IPS-11a (cell line): ENCODE data around the gene HAND2.

Experiments used
- H3K4me3 ChIP-seq: one replicate; pipeline ENCODE4 v1.5.1; 2013; ENCODE audit warnings: low read depth, low read length, control low read depth

Gene HAND2

DNA sequence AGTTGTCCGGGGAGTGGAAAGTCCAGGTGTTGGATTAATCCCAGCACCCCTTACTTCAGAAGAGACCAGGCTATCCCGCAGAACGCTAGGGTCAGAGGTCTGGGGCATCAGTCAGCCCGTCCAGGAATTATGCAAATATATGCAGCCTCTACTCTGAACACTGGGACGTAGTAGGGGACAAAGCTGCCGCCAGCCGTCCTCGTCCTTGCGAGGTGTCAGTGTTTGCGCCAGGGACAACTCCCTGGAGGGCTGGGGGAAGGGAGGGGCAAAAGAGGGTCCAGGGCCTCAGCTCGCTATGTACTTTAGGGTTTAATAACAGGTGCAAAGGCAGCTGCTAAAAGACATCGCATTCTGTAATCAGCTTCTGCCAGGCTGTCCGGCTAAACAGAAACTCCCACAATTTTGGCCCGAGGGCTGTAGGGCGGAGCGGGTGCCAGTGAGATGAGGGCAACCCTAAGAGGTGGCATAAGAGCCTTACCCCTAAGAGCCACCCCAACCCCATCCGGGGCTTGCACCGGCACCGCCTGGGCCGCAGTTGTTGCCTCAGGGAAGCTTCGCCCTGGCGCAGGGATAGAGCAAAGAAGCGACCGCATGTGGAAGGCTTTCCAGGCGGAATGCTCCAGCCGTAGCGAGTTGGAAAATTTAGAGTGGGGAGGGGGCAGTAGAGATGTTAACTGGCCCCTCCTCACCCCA is 8.4 kb downstream of the HAND2 start:
- H3K4me3 ChIP-seq, result no peak overlapping the region

DNA sequence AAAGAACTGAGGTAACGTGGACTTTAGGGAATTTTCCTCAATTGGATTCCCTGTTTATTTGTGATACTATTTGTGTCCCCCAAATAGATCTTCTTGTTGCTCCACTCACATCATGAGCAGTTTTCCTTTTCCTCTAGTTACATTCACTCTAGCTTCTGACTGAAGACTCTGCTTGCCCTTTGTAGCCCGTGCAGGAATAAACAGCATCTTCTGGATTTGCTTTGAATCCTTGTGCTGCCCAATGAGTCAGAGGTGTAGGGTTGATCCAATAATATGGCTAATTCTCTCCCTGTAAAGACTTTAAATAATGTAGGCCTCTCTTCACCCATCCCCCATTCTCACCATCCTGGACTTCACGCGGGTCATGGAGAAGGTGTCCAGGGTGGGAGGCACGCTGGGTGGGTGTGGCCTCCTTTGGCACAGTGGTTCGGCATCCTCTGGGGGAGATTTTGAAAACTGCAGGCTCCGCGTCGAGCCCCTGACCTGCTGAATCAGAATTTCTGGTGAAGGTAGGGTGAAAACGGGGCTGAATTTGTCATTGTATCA is 9.0 kb downstream of the HAND2 start:
- no peak overlapping the region for H3K4me3 ChIP-seq

DNA sequence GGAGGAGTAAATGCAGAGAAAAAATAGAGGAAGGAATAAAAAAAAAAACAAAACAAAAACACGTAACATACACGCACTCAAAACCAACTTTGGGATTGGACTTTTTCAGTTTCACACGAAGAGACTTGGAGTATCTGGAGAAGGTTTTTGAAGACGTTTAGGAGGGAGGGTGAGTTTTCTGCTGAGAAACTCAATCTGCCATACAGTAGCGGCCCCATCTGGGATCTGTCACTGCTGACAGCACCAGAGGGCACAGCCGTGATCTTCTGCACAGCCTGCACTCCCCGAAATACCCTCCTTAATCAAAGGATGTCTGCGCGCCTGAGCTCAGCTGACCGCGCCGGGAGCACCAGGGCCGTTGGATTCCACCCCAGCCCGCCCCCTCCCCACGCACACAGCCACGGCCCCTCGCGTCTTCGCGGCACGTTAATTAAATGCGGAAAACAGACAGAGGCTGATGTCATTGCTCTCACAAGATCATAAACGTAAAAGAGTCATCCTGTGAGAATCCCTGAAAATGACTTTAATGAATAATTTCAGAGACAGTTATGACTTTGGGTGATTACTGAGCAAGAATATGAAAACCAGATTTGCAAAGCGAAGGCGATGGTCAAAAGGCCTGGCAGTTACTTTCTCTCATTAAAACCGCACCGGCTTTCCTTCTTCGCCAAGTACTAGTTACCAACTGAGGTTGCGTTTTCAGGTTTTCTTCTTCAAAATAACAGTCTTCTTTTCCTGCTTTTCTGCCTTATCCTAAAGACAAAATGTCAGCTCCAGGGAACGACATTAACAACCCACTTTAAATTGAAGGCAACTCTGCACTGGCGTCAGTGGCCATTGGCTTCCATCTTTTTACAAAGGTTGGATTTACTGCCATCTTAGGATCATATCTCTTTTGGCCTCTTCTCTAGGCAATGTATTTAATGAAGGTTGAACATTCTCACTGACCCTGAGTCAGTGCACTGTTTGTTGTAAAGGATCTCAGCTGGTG is 10.6 kb downstream of the HAND2 start:
- H3K4me3 ChIP-seq, result no peak overlapping the region

DNA sequence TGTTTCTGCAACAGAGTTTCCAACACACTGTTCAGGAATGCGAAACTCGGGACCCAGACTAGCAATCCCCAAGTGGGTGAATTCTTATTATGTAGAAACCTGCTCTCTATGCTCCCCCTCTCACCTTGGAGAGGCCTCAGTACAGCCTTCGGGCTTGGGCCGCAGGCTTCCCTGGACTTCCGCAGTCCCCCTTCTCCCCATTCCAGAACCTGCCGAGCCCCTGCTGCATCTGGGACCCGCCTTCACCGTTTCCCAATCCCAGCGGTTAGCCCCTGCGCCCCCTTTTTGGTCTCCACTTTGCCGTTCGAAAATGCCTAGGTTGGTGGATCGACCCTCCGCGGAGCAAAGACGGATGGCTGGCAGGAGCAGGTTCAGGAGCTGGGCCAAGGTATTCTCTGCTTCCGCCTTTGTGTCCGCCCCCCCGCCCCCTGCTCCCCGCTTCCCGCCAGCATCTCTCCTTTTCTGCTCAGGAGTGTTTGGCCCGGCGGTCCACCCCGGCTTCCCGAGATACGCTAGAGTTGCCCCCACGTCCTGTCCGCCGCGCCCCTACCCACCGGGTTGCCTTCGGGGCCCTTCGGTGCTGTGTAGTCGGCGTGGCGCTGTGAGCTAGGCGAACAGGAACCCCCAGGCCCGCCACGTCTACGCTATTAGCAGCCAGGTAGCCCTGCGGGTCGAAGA is 11.5 kb downstream of the HAND2 start:
- no peak overlapping the region for H3K4me3 ChIP-seq

DNA sequence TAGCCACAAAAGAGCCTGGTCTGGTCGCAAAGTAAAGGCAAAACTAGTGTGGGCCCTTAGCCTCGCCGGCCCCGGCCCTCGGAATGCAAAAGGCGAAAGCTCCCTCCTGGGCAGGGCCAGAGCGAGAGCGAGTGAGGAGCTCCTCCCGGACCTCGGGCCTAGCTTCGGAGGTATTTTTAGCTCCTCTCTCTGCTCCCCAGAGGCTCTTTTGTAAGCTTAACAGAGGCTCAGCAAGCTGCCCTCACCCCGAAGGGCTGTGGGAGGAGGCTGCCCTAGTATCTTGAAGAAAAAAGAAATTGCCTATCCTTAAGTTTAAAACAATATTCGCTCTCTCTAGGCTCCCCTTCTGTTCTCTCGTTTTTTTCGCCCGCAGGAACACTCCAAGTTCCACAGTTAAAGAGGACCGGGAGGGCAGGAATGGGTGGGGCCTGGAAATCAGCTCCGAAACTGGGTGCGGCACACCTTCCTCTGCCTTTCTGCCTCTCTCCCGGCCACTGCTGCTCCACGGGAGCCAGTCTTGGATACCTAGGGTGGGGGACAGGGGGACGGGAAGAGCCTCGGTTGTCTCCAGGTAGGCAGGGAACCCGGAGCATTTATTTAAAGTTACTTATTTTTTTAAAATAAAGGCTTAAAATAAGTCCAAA is 12.1 kb downstream of the HAND2 start:
- no peak overlapping the region for H3K4me3 ChIP-seq

DNA sequence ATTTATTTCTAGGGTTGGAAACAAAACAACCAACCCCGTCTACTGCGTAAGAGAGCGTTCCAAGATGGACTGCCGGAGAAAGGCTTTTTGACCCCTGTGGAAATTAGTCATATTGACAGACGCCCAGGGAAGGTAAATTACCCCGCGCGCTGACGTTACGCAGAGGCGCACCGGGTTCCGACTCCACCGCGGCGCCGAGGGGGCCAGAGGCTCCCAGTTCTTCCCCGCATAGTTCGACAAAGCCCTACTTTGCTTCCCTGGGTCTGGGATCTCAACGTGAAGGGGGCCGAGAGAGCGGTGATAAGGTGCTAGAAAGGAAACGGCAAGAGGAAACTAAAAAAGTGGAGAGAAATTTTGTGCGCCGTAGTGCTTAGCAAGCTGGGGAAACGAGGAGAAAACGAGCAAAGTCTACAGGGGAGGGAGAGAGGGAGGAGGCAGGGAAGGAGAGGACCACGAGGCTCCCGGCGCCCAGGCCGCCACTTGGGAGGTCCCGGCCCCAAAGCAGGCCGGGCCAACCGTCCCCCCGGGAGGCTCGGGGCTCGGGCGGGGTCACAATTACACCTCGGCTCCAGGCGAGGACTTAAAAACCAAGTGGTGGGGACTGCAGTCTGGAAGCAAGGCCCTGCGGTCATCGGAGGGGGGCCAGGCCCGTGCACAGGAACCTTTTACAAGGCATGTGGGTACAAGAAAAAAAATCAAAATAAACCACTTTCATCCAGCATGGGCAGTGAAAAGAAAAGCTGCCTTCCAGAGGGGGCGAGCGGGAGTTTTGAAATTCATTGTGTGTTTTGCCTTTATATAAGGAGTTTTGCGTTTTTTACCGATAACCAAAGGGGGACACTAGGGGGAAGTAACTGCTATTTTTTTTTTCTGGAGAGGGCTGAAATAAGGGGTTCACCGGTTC is 13.2 kb downstream of the HAND2 start:
- no peak overlapping the region for H3K4me3 ChIP-seq

DNA sequence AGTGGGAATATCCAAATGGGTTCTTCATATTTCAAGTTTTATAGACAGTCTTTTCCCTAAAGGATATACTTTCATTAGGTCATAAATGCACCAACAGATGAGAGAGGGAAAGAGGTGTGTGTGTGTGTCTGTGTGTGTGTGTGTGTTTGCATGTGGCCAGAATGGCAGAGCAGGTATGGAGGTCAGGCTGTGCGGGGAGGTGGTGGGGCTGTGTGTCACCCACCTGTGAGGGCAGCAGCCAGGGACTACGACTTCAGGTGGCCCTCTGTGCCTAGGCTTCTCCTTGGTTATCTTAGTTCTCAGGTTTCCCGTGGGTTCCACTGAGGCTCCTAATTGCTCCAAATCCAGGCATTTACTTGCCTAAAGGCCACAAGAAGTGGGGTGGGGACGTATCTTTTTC is 14.6 kb downstream of the HAND2 start:
- no peak overlapping the region for H3K4me3 ChIP-seq

DNA sequence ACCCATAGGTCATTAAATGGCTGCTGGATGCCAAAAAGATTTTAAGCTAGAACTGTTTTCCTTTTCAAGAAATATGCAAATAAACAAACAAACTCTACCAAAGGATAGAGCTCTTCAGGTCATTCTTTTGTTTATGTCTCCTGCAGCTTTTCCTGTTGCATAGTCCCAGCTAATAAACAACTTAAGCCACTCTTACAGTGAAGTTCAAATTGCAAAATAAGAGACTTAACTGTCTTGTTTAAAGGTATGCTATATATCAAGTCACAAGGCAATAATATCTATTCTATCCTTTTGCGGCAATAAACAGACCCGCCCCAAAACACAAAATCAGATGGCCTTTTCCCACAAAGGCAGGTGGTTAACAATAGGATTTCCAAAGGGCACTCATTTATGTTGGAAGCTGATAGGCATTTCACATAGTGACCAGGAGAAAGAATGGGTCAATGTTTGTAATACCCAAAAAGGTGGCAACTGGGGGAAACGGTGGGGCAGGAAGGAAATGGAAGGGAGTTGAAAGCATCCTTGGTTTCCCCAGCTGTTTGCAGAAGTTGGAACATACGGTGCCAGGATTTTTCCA is 15.3 kb downstream of the HAND2 start:
- H3K4me3 ChIP-seq, result no peak overlapping the region

DNA sequence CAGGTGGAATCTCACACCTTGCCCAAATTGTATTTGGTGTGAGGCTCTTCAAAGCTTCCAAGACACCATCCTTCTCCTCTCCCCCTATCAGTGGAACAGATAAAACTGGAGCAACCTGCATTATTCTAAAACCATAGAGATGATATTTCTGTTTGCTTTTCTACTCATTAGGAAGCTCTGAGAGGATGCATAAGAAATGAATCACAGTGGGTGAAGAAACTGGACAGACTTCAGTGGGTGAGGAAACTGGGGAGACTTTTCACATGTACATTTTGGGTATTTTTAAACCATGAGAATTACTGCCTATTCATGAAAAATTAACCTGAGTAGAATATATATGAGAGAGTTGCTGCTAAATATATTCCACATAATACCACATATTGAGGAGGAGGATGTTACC is 16.4 kb downstream of the HAND2 start:
- no peak overlapping the region for H3K4me3 ChIP-seq

DNA sequence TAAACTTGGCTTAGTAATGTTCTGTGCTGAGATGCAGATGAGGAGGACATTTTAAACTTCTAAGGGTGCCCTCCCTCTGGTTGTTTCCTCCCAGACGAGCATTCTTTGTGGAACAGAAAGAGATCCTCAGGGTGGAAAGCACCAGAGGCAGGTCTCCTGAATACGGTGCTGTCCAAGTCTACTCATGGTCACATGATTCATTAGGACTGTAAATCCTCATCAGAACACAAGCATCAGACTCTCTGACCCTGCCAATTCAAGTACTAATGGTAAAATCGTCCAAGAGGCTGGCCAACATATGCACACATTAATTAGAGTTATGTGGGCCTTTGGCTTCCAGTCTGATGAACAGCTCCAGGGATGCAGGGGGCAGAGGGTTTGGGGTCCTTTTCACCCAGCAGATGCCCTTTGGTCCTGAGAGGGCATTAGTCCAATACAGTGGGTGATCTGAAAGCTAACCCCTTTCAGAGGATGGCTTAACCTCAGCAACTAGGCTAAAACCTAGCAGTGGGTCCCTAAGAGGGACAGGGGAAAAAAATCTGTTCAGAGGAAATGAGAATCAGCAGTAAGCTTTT is 18.2 kb downstream of the HAND2 start:
- H3K4me3 ChIP-seq, result no peak overlapping the region

- H3K4me3 ChIP-seq, result no peak overlapping the region
These were observed 20.7 kb downstream of the HAND2 start for GRCh38 chr4:173509036-173510001.

- no peak overlapping the region for H3K4me3 ChIP-seq
These were observed 21.5 kb downstream of the HAND2 start for GRCh38 chr4:173508386-173509035.

- H3K4me3 ChIP-seq, result no peak overlapping the region
These were observed 22.3 kb downstream of the HAND2 start for GRCh38 chr4:173507471-173508385.

DNA sequence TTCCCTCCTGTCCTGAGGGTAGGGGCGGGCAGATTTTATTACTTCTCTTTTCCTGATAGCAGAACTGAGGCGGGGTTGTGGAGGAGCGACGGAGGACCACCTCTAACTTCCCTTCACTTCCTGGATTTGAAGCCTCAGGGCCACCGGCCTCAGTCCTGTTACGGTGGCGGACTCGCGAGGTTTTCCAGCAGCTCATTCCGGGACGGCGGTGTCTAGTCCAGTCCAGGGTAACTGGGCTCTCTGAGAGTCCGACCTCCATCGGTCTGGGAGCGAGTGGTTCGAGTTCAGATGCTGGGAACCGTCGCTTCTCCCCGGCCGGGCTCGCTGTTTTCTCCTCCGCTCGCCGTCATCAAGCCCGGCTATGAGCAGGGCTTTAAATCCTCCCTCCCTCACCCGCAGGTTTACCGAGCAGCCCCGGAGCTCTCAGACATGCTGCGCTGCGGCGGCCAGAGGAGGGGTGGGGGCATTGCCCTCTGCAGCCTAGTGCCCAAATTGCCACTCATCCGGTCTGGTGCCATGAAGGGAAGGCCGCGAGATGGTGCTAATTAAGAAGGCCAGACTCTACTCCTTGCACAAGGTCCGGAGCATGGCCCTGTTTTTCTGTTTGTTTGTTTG is 23.3 kb downstream of the HAND2 start:
- H3K4me3 ChIP-seq, result no peak overlapping the region

- no peak overlapping the region for H3K4me3 ChIP-seq
These were observed 24.0 kb downstream of the HAND2 start for GRCh38 chr4:173505924-173506518.

DNA sequence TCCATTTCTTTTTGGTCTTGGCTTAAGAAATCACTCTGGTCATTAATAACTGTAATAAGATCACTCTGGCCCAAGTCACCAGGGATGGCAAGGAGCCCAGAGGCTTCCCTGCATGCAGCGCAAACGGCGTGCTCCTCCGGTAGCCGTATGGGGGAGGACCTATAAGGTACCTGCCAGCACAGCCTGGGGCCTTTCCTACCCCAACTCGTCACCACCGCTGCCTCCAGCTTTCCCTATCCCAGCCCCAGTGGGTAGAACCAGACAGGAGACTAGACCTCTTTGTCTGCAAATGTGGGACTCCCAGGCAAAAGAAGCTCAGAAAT is 25.9 kb downstream of the HAND2 start:
- H3K4me3 ChIP-seq, result no peak overlapping the region
